DND-41 (cell line): Measurements from ENCODE around the gene TSPAN18.

ENCODE experiments used
- CTCF ChIP-seq: IDR thresholded peaks from 2 replicates; pipeline ENCODE4 v1.5.1; 2012; ENCODE audit warnings: borderline replicate concordance, low read length, moderate library complexity, mild to moderate bottlenecking; ENCODE audit not compliant: poor library complexity, severe bottlenecking; ENCODE audit errors: extremely low read depth
- EZH2 ChIP-seq: IDR thresholded peaks from 3 replicates; pipeline ENCODE4 v1.6.1; 2012; ENCODE audit warnings: borderline replicate concordance, low read depth, mild to moderate bottlenecking, moderate library complexity, low read length, inconsistent platforms; ENCODE audit not compliant: severe bottlenecking

GRCh38 chr11:44727114-44727372 lies 281 bp downstream of the TSPAN18 start:
- TF ChIP-seq EZH2 (no peak), CTCF (no peak)
